ENCODE measurements around the gene G2E3. TPM values are rescaled to one million over a fixed set of nuclear protein-coding genes. Genes with fewer than 3 reads are reported as not detected.

The G2E3 gene
- total and polyA plus RNA-seq, 2 of the 13 experiments (the other 11 are each of a cell fraction or from before 2014, with no cell fraction given), result 22.8 to 63.0 TPM

GRCh38 chr14:30623412-30624131 is 64.6 kb downstream of the G2E3 start (continued):
- TF ChIP-seq CREM (IDR thresholded peaks at IDR 0.05) (no peak), CREM (CRISPR knock-in tag; IDR thresholded peaks at IDR 0.05) (no peak), ONECUT2 (CRISPR knock-in tag; IDR thresholded peaks at IDR 0.05) (0 out of 2 replicates have a peak, but pooled peaks have one; percentile 46), ZFP82 (CRISPR knock-in tag; IDR thresholded peaks at IDR 0.05; ENCODE audit: borderline replicate concordance) (no peak), ZNF543 (CRISPR knock-in tag; IDR thresholded peaks at IDR 0.05) (no peak), U2AF1 (optimal IDR thresholded peaks at IDR 0.05; ENCODE audit: low read depth, low read length) (no peak), GRHL1 (CRISPR knock-in tag; conservative IDR thresholded peaks at IDR 0.05) (no peak), THYN1 (CRISPR knock-in tag; IDR thresholded peaks at IDR 0.05; ENCODE audit: borderline replicate concordance, low read depth) (0 out of 2 replicates have a peak, but pooled peaks have one; percentile 17), HOMEZ (CRISPR knock-in tag; IDR thresholded peaks at IDR 0.05; ENCODE audit: low read depth) (no peak; the same call in 1 of the 2 replicates), HNRNPUL1 (IDR thresholded peaks at IDR 0.05; ENCODE audit: low read depth, low read length) (no peak), HOXA9 (CRISPR knock-in tag; IDR thresholded peaks at IDR 0.05; ENCODE audit: borderline replicate concordance) (no peak), ZNF629 (CRISPR knock-in tag; conservative IDR thresholded peaks at IDR 0.05) (peak; percentile 31; the same call in 1 of the 2 replicates), XBP1 (CRISPR knock-in tag; IDR thresholded peaks at IDR 0.05) (no peak), SNAI1 (CRISPR knock-in tag; IDR thresholded peaks at IDR 0.05; ENCODE audit: borderline replicate concordance) (no peak), MED8 (CRISPR knock-in tag; IDR thresholded peaks at IDR 0.05; ENCODE audit: insufficient replicate concordance) (no peak), HMGA1 (CRISPR knock-in tag; conservative IDR thresholded peaks at IDR 0.05) (no peak), NFE2 (CRISPR knock-in tag; IDR thresholded peaks at IDR 0.05) (no peak), ZBTB8A (CRISPR knock-in tag; IDR thresholded peaks at IDR 0.05; ENCODE audit: borderline replicate concordance, low read depth) (no peak), ZNF564 (CRISPR knock-in tag; IDR thresholded peaks at IDR 0.05) (no peak), POLR2AphosphoS2 (IDR thresholded peaks at IDR 0.05; ENCODE audit: low read depth, low read length) (no peak), ADNP (CRISPR knock-in tag; IDR thresholded peaks at IDR 0.05) (no peak), PREB (CRISPR knock-in tag; IDR thresholded peaks at IDR 0.05) (no peak), ZNF879 (CRISPR knock-in tag; IDR thresholded peaks at IDR 0.05) (no peak), SMYD3 (CRISPR knock-in tag; IDR thresholded peaks at IDR 0.05) (peak; percentile 40; the same call in 1 of the 2 replicates), RELA (CRISPR knock-in tag; IDR thresholded peaks at IDR 0.05) (no peak), MAZ (IDR thresholded peaks at IDR 0.05; ENCODE audit: borderline replicate concordance, low read depth, low read length) (no peak), MAZ (CRISPR knock-in tag; IDR thresholded peaks at IDR 0.05; ENCODE audit: low read depth) (no peak)
